Measurements from ENCODE around the gene POLDIP2.

The POLDIP2 gene

GRCh38 chr17:28315846-28316705 is 41.3 kb downstream of the POLDIP2 start:
- DNase-seq: no peak

GRCh38 chr17:28313841-28314240 is 43.5 kb downstream of the POLDIP2 start:
- no peak for DNase-seq

GRCh38 chr17:28306954-28307401 is 50.3 kb downstream of the POLDIP2 start:
- DNase-seq: no peak

GRCh38 chr17:28298449-28298848 is 58.9 kb downstream of the POLDIP2 start:
- no peak for DNase-seq

Measured in suppressor macrophage (primary cell).